K562 (cell line): Measurements from ENCODE around the gene SKAP1. TPM values are rescaled to one million over a fixed set of nuclear protein-coding genes. Genes with fewer than 3 reads are reported as not detected.

Experiments used
- ATAC-seq: fragments of 200-7000 bp; cut with Tn5 transposase; 3 replicates; pipeline ENCODE4 v1.9.1; 2020; ENCODE audit warnings: moderate library complexity
- BruUV-seq: library from RNA; stranded (reverse); fragments of 400-500 nt; replicated peaks from 2 replicates; lab custom pipeline; 2021; lab: Mats Ljungman, UMichigan
- CTCF ChIA-PET: fragments of 300-600 bp; formaldehyde crosslinking; extraction: SDS; loops from one replicate; lab custom pipeline; 2021; ENCODE audit warnings: low intra/inter-chr PET ratio; lab: Yijun Ruan, JAX
- POLR2A ChIA-PET: fragments of 300-600, 350-650 bp; sonication (Branson Sonifier 250); formaldehyde crosslinking; extraction: SDS; loops from one replicate; lab custom pipeline; 2021; ENCODE audit warnings: antibody characterized with exemption, inconsistent platforms; lab: Yijun Ruan, JAX
- DNase-seq, 4 experiments: peaks; one replicate each; pipeline versions ENCODE4 v3.0.0 to v3.0.0-alpha.2; 2011 to 2018; ENCODE audit warnings: low spot score in 3 of 4, mixed read lengths in 3 of 4; ENCODE audit errors: extremely low read depth in 1 of 4
- FAIRE-seq: peaks from 2 replicates; lab custom pipeline; 2011; peaks lifted over from hg19 to GRCh38; lab: Jason Lieb, UNC
- H2AFZ ChIP-seq: 2 replicates; pipeline ENCODE4 v1.6.0; 2011; ENCODE audit warnings: low read depth, low read length, control low read depth, inconsistent platforms
- H3K27ac ChIP-seq: fragments of 200-600 bp; 3 replicates; pipeline ENCODE4 v1.8.0; 2011; ENCODE audit warnings: low read depth, mild to moderate bottlenecking, control low read depth, inconsistent platforms, low read length, moderate library complexity, mixed read lengths; ENCODE audit errors: extremely low read depth
- H3K27me3 ChIP-seq, 2 experiments: fragments of 300-600 bp in 1 of 2; 2 replicates in 1 of 2; 3 replicates in 1 of 2; pipeline versions ENCODE4 v1.6.0 to v1.8.0; 2011; ENCODE audit warnings: inconsistent platforms in 2 of 2, low read length in 2 of 2, mild to moderate bottlenecking in 1 of 2, mixed read lengths in 1 of 2, moderate library complexity in 1 of 2; ENCODE audit not compliant: control insufficient read depth in 2 of 2, insufficient read depth in 2 of 2
- H3K36me3 ChIP-seq: fragments of 300-600 bp; 3 replicates; pipeline ENCODE4 v1.8.0; 2011; ENCODE audit warnings: mild to moderate bottlenecking, low read length, inconsistent platforms; ENCODE audit not compliant: control insufficient read depth, insufficient read depth
- H3K4me1 ChIP-seq, 2 experiments: fragments of 200-600 bp in 1 of 2; replicated peaks in 1 of 2; 2 replicates in 1 of 2; 3 replicates in 1 of 2; pipeline versions ENCODE4 v1.5.1 to v1.8.0; 2011; ENCODE audit warnings: inconsistent platforms in 2 of 2, low read length in 2 of 2, mild to moderate bottlenecking in 1 of 2, mixed read lengths in 1 of 2, moderate library complexity in 1 of 2; ENCODE audit not compliant: control insufficient read depth in 2 of 2, insufficient read depth in 2 of 2
- H3K4me2 ChIP-seq: 2 replicates; pipeline ENCODE4 v1.6.1; 2011; ENCODE audit warnings: low read length, control low read depth, inconsistent platforms, mixed read lengths; ENCODE audit not compliant: insufficient read depth
- H3K4me3 ChIP-seq: fragments of 200-600 bp; sonication (generic), shearing (Covaris generic); 2 replicates; pipeline ENCODE4 v1.5.1; 2016; ENCODE audit warnings: control low read depth, inconsistent platforms
- H3K79me2 ChIP-seq: fragments of 200-600 bp; 3 replicates; pipeline ENCODE4 v1.8.0; 2011; ENCODE audit warnings: low read length, inconsistent platforms; ENCODE audit not compliant: control insufficient read depth, insufficient read depth
- H3K9ac ChIP-seq, 2 experiments: 2 replicates each; pipeline versions ENCODE4 v1.6.0 to v1.6.1; 2011; ENCODE audit warnings: low read depth in 2 of 2, low read length in 2 of 2, control low read depth in 1 of 2, inconsistent platforms in 1 of 2, mild to moderate bottlenecking in 1 of 2, mixed read lengths in 1 of 2; ENCODE audit not compliant: insufficient read depth in 1 of 2
- H3K9me1 ChIP-seq: one replicate; pipeline ENCODE4 v1.6.0; 2011; ENCODE audit warnings: inconsistent platforms, mild to moderate bottlenecking, low read length, moderate library complexity; ENCODE audit not compliant: control insufficient read depth, insufficient read depth
- H3K9me3 ChIP-seq: replicated peaks from 2 replicates; pipeline ENCODE4 v1.5.1; 2011; ENCODE audit warnings: low read depth, low read length, inconsistent platforms; ENCODE audit not compliant: control insufficient read depth, insufficient read depth
- H4K20me1 ChIP-seq: replicated peaks from 2 replicates; pipeline ENCODE4 v1.6.1; 2011; ENCODE audit warnings: low read length, inconsistent platforms, mixed read lengths; ENCODE audit not compliant: control insufficient read depth, insufficient read depth
- C11orf30 ChIP-seq: fragments of 450-650 bp; IDR thresholded peaks from 2 replicates; pipeline ENCODE4 v1.6.1; 2016; ENCODE audit warnings: low read depth, mild to moderate bottlenecking
- NCOA4 ChIP-seq: fragments of 450-650 bp; IDR thresholded peaks from 2 replicates; pipeline ENCODE4 v1.6.1; 2018; ENCODE audit warnings: mild to moderate bottlenecking; ENCODE audit not compliant: partially characterized antibody
- NELFE ChIP-seq: IDR thresholded peaks from 2 replicates; pipeline ENCODE4 v1.6.1; 2011; ENCODE audit warnings: mild to moderate bottlenecking; ENCODE audit not compliant: insufficient read depth, insufficient read length
- POLR2B ChIP-seq: fragments of 450-650 bp; IDR thresholded peaks from 2 replicates; pipeline ENCODE4 v1.6.1; 2018; ENCODE audit warnings: low read depth; ENCODE audit not compliant: partially characterized antibody
- TRIM28 ChIP-seq: fragments of 450-650 bp; IDR thresholded peaks from 2 replicates; pipeline ENCODE4 v1.6.1; 2017
- ZNF12 ChIP-seq: sonication (generic); formaldehyde crosslinking; IDR thresholded peaks from 2 replicates; pipeline ENCODE4 v1.4.0; 2020; ENCODE audit warnings: mild to moderate bottlenecking, missing genetic modification reagents
- ZNF197 ChIP-seq: fragments of 200-800 bp; sonication (Bioruptor generic); IDR thresholded peaks from 2 replicates; pipeline ENCODE4 v1.6.1; 2016; ENCODE audit warnings: low read depth, missing genetic modification characterization, missing compliant biosample characterization
- ZNF253 ChIP-seq: fragments of 250-450 bp; sonication (Bioruptor Pico); conservative IDR thresholded peaks from 2 replicates; pipeline ENCODE4 v1.6.1; 2021; ENCODE audit warnings: mild to moderate bottlenecking
- ZSCAN32 ChIP-seq: fragments of 450-650 bp; formaldehyde crosslinking; IDR thresholded peaks from 2 replicates; pipeline ENCODE4 v1.4.0; 2020; ENCODE audit warnings: mild to moderate bottlenecking, moderate library complexity
- ZZZ3 ChIP-seq: fragments of 450-650 bp; IDR thresholded peaks from 2 replicates; pipeline ENCODE4 v1.6.1; 2016; ENCODE audit warnings: antibody characterized with exemption, mild to moderate bottlenecking, moderate library complexity
- in situ Hi-C: fragments of 300-500 bp; cut with MboI; formaldehyde crosslinking; loops from 4 replicates; pipeline ENCODE4 v1.15.0; 2018; ENCODE audit warnings: inconsistent platforms, mixed read lengths
- intact Hi-C: fragments of 100-400 bp; cut with micrococcal nuclease; formaldehyde crosslinking; loops from 2 replicates; pipeline ENCODE4 v1.14.2; 2022
- polyA plus RNA-seq, 8 experiments: library from polyadenylated mRNA; depleted of rRNA in 4 of 8; stranded (reverse) in 5 of 8; unstranded in 3 of 8; fragments of >200 nt; fragmentation: Nextera tagmentation in 2 of 8; fragmentation: Illumina TruSeq in 1 of 8; extraction: Ambion mirVana in 2 of 8; extraction: Trizol in 1 of 8; gene quantifications; 2 replicates each; pipeline versions ENCODE4 v1.2.1 to v1.2.3, GENCODE V29; 2011 to 2014; ENCODE audit warnings: inconsistent platforms in 1 of 8, missing spikeins in 1 of 8
- total RNA-seq, 7 experiments: library from RNA; depleted of rRNA in 6 of 7; stranded (reverse); fragments of >200 nt in 6 of 7; fragmentation: Illumina TruSeq in 2 of 7; extraction: Trizol in 2 of 7; gene quantifications; 2 replicates each; pipeline versions ENCODE4 v1.2.1 to v1.2.3, GENCODE V29; 2011 to 2021; ENCODE audit warnings: low replicate concordance in 1 of 7
- TF ChIP-seq, protein P1 (sequence below): fragments of 450-650 bp; formaldehyde crosslinking; IDR thresholded peaks from 2 replicates; pipeline ENCODE4 v1.4.0; 2020; ENCODE audit warnings: mild to moderate bottlenecking, moderate library complexity
- TF ChIP-seq, protein P2 (sequence below), 2 experiments: fragments of 450-650 bp; conservative IDR thresholded peaks; 2 replicates each; pipeline ENCODE4 v1.6.1; 2017; ENCODE audit warnings: mild to moderate bottlenecking in 2 of 2, moderate library complexity in 2 of 2

SKAP1 gene
- total and polyA plus RNA-seq, 9 of the 15 experiments (the other 6 are each of a cell fraction or from before 2014, with no cell fraction given) = 0.06 to 0.80 (median 0.10) TPM; not detected in 4

DNA sequence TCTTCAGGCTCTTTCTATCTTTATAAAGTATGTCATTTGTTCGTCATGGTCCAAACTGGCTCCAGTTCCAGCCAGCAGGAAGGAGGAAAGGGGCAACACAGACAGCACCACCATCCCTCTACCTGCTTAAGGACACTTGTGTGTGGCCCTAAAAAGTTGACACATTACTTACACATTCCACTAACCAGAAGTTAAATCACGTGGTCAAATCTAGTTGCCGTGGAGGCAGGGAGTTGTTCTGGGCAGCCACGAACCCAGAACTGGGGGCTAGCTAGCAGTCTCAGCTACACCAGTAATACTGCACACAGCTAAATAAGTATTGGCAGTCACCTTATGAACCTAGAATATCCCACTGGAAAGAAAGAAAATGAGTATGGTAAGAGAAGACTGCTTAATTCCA, 218.2 kb downstream of the SKAP1 start (continued):
- no peak for TF ChIP-seq POLR2B
- TF ChIP-seq, all 486 proteins: peak for 5

DNA sequence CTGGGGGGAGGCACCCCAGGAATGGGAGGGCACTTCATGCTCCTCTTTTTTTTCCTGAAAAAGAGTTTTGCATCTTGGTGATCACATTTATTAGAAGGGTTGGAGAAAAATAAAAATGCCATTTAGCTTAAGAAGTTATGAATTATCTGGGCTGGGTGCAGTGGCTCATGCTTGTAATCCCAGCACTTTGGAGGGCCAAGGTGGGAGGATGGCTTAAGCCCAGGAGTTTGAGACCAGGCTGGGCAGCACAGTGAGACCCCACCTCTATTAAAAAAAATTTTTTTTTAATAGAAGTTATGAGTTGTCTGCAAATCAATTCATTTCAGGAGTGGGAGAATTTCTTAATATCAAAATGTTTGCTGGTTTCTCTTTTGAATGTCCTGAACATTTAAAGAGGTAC, 219.0 kb downstream of the SKAP1 start:
- no peak for FAIRE-seq
- no peak overlapping the region for H3K4me2 ChIP-seq
- H3K9ac ChIP-seq = no peak overlapping the region
- H3K79me2 ChIP-seq = no peaks in the 10 kb centered on the region
- POLR2A ChIA-PET = no interaction called here
- no peaks in the 10 kb centered on the region for H3K36me3 ChIP-seq
- H3K9me3 ChIP-seq = no peaks in the 10 kb centered on the region
- BruUV-seq = no TSS peak
- H4K20me1 ChIP-seq = no peaks in the 10 kb centered on the region
- no peak for ATAC-seq
- in situ Hi-C loops = no loop called here
- H3K27me3 ChIP-seq = no peaks in the 10 kb centered on the region
- CTCF ChIA-PET = no interaction called here
- H3K9me1 ChIP-seq = no peaks in the 10 kb centered on the region
- H2AFZ ChIP-seq = no peak overlapping the region
- intact Hi-C loops = loop anchor here (10.0 kb wide), 1 partner anchor 274 kb away; no protein-coding TSS in a partner anchor
- H3K27ac ChIP-seq = no peak overlapping the region
- TF ChIP-seq ZNF12 (CRISPR knock-in tag) (no peak), ZSCAN32 (CRISPR knock-in tag) (no peak), NCOA4 (no peak), ZNF197 (CRISPR knock-in tag) (no peak), C11orf30 (no peak), ZNF253 (no peak), TRIM28 (no peak), NELFE (no peak), ZZZ3 (no peak)
- TF ChIP-seq, protein P1, sequence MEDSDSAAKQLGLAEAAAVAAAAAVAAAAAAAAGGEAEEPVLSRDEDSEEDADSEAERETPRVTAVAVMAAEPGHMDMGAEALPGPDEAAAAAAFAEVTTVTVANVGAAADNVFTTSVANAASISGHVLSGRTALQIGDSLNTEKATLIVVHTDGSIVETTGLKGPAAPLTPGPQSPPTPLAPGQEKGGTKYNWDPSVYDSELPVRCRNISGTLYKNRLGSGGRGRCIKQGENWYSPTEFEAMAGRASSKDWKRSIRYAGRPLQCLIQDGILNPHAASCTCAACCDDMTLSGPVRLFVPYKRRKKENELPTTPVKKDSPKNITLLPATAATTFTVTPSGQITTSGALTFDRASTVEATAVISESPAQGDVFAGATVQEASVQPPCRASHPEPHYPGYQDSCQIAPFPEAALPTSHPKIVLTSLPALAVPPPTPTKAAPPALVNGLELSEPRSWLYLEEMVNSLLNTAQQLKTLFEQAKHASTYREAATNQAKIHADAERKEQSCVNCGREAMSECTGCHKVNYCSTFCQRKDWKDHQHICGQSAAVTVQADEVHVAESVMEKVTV (CRISPR knock-in tag) = no peak
- TF ChIP-seq, protein P2, sequence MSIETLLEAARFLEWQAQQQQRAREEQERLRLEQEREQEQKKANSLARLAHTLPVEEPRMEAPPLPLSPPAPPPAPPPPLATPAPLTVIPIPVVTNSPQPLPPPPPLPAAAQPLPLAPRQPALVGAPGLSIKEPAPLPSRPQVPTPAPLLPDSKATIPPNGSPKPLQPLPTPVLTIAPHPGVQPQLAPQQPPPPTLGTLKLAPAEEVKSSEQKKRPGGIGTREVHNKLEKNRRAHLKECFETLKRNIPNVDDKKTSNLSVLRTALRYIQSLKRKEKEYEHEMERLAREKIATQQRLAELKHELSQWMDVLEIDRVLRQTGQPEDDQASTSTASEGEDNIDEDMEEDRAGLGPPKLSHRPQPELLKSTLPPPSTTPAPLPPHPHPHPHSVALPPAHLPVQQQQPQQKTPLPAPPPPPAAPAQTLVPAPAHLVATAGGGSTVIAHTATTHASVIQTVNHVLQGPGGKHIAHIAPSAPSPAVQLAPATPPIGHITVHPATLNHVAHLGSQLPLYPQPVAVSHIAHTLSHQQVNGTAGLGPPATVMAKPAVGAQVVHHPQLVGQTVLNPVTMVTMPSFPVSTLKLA (conservative IDR thresholded peaks at IDR 0.05) = no peak
- TF ChIP-seq, all 486 proteins: peak for 0
- Histone ChIP-seq H3K4me1 (peaks cover 0 to 11% of the 10 kb centered on the region in 2 experiments; a peak in 2 of 5 replicates), H3K4me3 (no peak overlapping the region)
- no peak for DNase-seq
